ENCODE data around the gene NFYC.

NFYC gene

DNA sequence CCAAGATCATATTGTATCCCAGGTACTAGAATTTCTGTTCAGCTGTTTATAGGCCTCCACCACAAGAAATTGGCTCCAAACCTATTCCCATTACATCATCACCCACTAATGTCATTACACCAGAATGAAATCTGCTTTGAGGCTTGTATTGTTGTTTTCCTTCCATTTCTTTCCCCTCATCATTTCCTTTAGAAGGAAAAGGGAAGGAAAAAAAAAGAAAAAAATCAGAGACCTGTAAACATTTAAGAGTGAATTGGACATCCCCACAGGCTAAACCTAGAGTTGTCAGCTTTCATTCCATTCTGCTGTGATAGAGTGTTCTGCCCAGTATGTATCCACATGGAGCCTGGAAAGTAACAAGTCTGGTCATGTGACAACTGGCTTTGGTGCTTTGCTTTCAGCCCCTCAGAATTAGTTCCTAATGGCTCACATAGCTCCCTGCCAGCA, 44.6 kb downstream of the NFYC start:
- Histone ChIP-seq H3K4me3 (ENCODE audit: low read depth in 1 of 2, low read length in 2 of 2) (no peak overlapping the region), H3K9ac (ENCODE audit: low read depth in 1 of 2, low read length in 2 of 2) (no peak overlapping the region), H3K4me1 (ENCODE audit: control insufficient read depth in 1 of 2, insufficient read depth in 2 of 2, low read length in 2 of 2) (peaks cover 0 to 4% of the 10 kb centered on the region in 2 donors), H3K27me3 (ENCODE audit: control insufficient read depth in 1 of 2, insufficient read depth in 2 of 2, low read length in 2 of 2) (no peaks in the 10 kb centered on the region), H3K9me3 (ENCODE audit: control insufficient read depth in 1 of 2, low read length in 2 of 2) (no peaks in the 10 kb centered on the region), H3K36me3 (ENCODE audit: control insufficient read depth in 1 of 2, insufficient read depth in 2 of 2, low read length in 2 of 2) (peaks cover 8 to 24% of the 10 kb centered on the region in 2 donors), H3K27ac (ENCODE audit: low read depth, low read length) (no peak overlapping the region)

GRCh38 chr1:40738831-40739230, 47.3 kb downstream of the NFYC start:
- Histone ChIP-seq H3K4me1 (ENCODE audit: control insufficient read depth in 1 of 2, insufficient read depth in 2 of 2, low read length in 2 of 2) (peaks cover 0 to 4% of the 10 kb centered on the region in 2 donors), H3K9ac (ENCODE audit: low read depth in 1 of 2, low read length in 2 of 2) (no peak overlapping the region), H3K36me3 (ENCODE audit: control insufficient read depth in 1 of 2, insufficient read depth in 2 of 2, low read length in 2 of 2) (peaks cover 14 to 44% of the 10 kb centered on the region in 2 donors), H3K27me3 (ENCODE audit: control insufficient read depth in 1 of 2, insufficient read depth in 2 of 2, low read length in 2 of 2) (no peaks in the 10 kb centered on the region), H3K4me3 (ENCODE audit: low read depth in 1 of 2, low read length in 2 of 2) (no peak overlapping the region), H3K27ac (ENCODE audit: low read depth, low read length) (no peak overlapping the region), H3K9me3 (ENCODE audit: control insufficient read depth in 1 of 2, low read length in 2 of 2) (no peaks in the 10 kb centered on the region)

GRCh38 chr1:40739455-40740008, 48.0 kb downstream of the NFYC start:
- no peak overlapping the region for H3K27ac ChIP-seq (ENCODE audit: low read depth, low read length)
- no peaks in the 10 kb centered on the region for H3K27me3 ChIP-seq (ENCODE audit: control insufficient read depth in 1 of 2, insufficient read depth in 2 of 2, low read length in 2 of 2)
- no peak overlapping the region for H3K4me3 ChIP-seq (ENCODE audit: low read depth in 1 of 2, low read length in 2 of 2)
- H3K4me1 ChIP-seq (ENCODE audit: control insufficient read depth in 1 of 2, insufficient read depth in 2 of 2, low read length in 2 of 2), result peaks cover 0 to 4% of the 10 kb centered on the region in 2 donors
- no peak overlapping the region for H3K9ac ChIP-seq (ENCODE audit: low read depth in 1 of 2, low read length in 2 of 2)
- H3K9me3 ChIP-seq (ENCODE audit: control insufficient read depth in 1 of 2, low read length in 2 of 2), result no peaks in the 10 kb centered on the region
- peaks cover 14 to 51% of the 10 kb centered on the region in 2 donors for H3K36me3 ChIP-seq (ENCODE audit: control insufficient read depth in 1 of 2, insufficient read depth in 2 of 2, low read length in 2 of 2)

DNA sequence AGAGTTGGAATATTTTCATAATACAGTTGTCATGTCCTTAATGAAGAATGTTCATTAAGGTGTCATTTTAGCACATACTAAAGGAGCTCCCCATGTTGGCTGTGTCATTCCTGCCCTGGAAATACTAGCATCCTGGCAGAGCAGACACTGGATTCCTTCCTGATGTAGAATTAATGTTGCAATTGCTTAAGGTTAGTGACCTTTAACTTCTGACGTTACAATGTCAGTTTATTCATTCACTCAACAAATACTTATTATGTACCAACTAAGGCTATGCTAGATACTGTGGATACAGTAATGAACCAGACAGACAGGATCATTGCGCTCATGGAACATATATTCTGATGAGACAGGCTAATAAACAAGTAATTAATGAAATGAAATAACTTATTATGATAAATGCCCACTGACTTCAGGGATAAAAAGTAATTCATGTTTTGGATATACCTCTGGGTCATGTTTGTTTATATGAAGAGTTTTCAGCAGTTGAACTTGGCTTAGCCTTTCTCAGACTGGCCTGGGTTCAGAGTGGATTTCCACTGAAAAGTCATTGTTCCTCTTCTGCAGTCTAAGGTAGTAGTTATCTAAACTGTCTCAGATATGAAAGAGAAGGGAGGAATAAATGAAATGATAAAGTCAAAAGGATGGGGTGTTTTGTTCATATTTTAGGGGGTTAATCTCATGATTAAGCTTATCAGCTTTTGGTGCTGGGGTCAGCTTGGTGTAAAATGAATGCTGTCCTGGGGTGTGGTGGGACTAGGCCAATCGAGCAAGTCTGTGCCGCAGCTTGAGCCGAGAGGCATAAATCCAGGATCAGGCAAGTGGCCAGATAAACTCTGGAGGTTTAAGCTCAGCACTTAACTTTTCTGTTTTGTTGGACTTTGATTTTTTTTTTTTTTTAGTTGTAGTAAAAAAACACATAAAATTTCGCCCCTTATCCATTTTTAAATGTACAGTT, 48.8 kb downstream of the NFYC start:
- peaks cover 14 to 52% of the 10 kb centered on the region in 2 donors for H3K36me3 ChIP-seq (ENCODE audit: control insufficient read depth in 1 of 2, insufficient read depth in 2 of 2, low read length in 2 of 2)
- no peak overlapping the region for H3K27ac ChIP-seq (ENCODE audit: low read depth, low read length)
- no peak overlapping the region for H3K4me3 ChIP-seq (ENCODE audit: low read depth in 1 of 2, low read length in 2 of 2)
- peaks cover 0 to 4% of the 10 kb centered on the region in 2 donors for H3K4me1 ChIP-seq (ENCODE audit: control insufficient read depth in 1 of 2, insufficient read depth in 2 of 2, low read length in 2 of 2)
- no peaks in the 10 kb centered on the region for H3K9me3 ChIP-seq (ENCODE audit: control insufficient read depth in 1 of 2, low read length in 2 of 2)
- H3K27me3 ChIP-seq (ENCODE audit: control insufficient read depth in 1 of 2, insufficient read depth in 2 of 2, low read length in 2 of 2), result no peaks in the 10 kb centered on the region
- no peak overlapping the region for H3K9ac ChIP-seq (ENCODE audit: low read depth in 1 of 2, low read length in 2 of 2)

DNA sequence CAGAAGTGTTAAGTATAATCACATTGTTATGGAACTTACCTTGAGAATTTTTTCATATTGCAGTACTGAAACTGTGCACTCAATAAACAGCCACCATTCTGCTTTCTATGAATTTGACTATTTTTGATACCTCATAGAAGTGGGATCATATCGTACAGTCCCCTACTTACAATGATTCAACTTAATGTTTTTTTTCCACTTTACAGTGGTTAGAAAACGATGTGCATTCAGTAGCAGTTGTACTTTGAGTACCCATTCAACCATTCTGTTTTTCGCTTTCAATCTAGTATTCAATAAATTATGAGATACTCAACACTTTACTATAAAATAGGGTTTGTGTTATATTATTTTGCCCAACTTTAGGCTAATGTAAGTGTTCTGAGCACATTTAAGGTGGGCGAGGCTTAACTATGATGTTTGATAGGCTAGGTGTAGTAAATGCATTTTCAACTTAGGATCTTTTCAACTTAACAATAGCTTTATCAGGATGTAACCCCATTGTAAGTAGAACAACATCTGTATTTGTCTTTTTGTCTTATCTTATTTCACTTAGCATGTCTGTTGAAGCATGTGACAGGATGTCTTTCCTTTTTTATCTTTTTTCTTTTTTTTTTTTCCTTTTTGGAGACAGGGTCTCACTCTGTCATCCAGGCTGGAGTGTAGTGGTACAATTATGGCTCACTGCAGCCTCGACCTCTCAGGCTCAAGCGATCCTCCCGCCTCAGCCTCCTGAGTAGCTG, 49.7 kb downstream of the NFYC start:
- peaks cover 14 to 52% of the 10 kb centered on the region in 2 donors for H3K36me3 ChIP-seq (ENCODE audit: control insufficient read depth in 1 of 2, insufficient read depth in 2 of 2, low read length in 2 of 2)
- H3K9me3 ChIP-seq (ENCODE audit: control insufficient read depth in 1 of 2, low read length in 2 of 2), result no peaks in the 10 kb centered on the region
- peaks cover 0 to 4% of the 10 kb centered on the region in 2 donors for H3K4me1 ChIP-seq (ENCODE audit: control insufficient read depth in 1 of 2, insufficient read depth in 2 of 2, low read length in 2 of 2)
- H3K27me3 ChIP-seq (ENCODE audit: control insufficient read depth in 1 of 2, insufficient read depth in 2 of 2, low read length in 2 of 2), result no peaks in the 10 kb centered on the region
- no peak overlapping the region for H3K9ac ChIP-seq (ENCODE audit: low read depth in 1 of 2, low read length in 2 of 2)
- no peak overlapping the region for H3K4me3 ChIP-seq (ENCODE audit: low read depth in 1 of 2, low read length in 2 of 2)
- no peak overlapping the region for H3K27ac ChIP-seq (ENCODE audit: low read depth, low read length)

DNA sequence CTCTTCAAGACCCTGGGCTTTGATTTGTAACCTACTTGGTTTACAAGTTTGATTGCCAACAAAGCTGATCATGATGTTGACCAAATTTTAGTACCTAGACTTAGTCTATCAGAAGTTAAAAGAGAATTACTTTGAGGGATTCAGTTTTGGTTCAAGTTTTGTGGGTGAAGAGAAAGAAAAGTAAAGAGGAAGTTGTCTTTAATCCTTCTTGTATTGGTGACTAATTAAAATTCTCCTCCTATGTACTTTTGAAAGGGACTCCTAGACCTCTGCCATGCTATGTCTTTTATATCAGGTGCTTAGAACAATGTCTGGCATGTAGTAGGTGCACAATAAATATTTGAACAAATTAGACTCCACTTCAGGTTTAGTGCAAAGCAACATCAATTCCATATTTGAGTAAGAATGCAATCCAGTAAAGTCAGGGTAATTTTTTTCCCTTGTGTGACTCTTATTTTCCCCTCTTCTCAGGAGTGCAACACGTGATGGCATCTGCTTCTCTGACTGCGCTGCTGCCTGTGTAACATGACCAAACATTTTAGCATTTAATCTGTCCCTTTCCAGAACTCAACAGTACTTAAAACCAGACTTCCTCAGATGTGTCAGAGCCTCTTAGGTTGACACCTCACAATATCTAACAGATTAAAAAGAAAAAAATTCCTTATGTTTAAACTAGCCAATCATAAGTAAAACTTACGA, 51.0 kb downstream of the NFYC start:
- Histone ChIP-seq H3K27me3 (ENCODE audit: control insufficient read depth in 1 of 2, insufficient read depth in 2 of 2, low read length in 2 of 2) (no peaks in the 10 kb centered on the region), H3K27ac (ENCODE audit: low read depth, low read length) (no peak overlapping the region), H3K4me3 (ENCODE audit: low read depth in 1 of 2, low read length in 2 of 2) (no peak overlapping the region), H3K36me3 (ENCODE audit: control insufficient read depth in 1 of 2, insufficient read depth in 2 of 2, low read length in 2 of 2) (peaks cover 16 to 55% of the 10 kb centered on the region in 2 donors), H3K9me3 (ENCODE audit: control insufficient read depth in 1 of 2, low read length in 2 of 2) (no peaks in the 10 kb centered on the region), H3K4me1 (ENCODE audit: control insufficient read depth in 1 of 2, insufficient read depth in 2 of 2, low read length in 2 of 2) (peaks cover 0 to 4% of the 10 kb centered on the region in 2 donors), H3K9ac (ENCODE audit: low read depth in 1 of 2, low read length in 2 of 2) (no peak overlapping the region)

DNA sequence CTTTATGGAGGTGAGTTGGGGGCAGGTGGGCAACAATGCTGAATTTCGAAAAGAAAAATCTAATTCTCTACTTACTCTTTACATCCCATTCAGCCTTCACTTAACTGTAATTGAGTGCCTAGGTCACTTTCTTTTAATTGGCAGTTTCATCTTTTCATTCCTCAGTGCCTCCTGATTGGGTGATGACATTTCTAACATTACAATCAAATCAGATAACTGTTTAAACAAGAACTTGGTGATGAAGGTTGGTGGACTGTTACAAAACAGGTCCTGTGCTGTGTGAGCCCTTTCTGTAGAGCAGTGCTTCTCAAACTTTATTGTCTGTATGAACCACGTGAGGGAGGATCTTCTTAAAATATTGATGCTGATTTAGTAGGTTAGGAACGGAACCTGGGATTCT, 51.9 kb downstream of the NFYC start:
- H3K4me1 ChIP-seq (ENCODE audit: control insufficient read depth in 1 of 2, insufficient read depth in 2 of 2, low read length in 2 of 2), result peaks cover 0 to 4% of the 10 kb centered on the region in 2 donors
- no peaks in the 10 kb centered on the region for H3K9me3 ChIP-seq (ENCODE audit: control insufficient read depth in 1 of 2, low read length in 2 of 2)
- H3K9ac ChIP-seq (ENCODE audit: low read depth in 1 of 2, low read length in 2 of 2), result no peak overlapping the region

GRCh38 chr1:40743860-40744259, 52.4 kb downstream of the NFYC start:
- H3K9me3 ChIP-seq (ENCODE audit: control insufficient read depth in 1 of 2, low read length in 2 of 2), result no peaks in the 10 kb centered on the region
- peaks cover 0 to 4% of the 10 kb centered on the region in 2 donors for H3K4me1 ChIP-seq (ENCODE audit: control insufficient read depth in 1 of 2, insufficient read depth in 2 of 2, low read length in 2 of 2)
- peaks cover 18 to 66% of the 10 kb centered on the region in 2 donors for H3K36me3 ChIP-seq (ENCODE audit: control insufficient read depth in 1 of 2, insufficient read depth in 2 of 2, low read length in 2 of 2)
- no peak overlapping the region for H3K9ac ChIP-seq (ENCODE audit: low read depth in 1 of 2, low read length in 2 of 2)
- H3K27ac ChIP-seq (ENCODE audit: low read depth, low read length), result no peak overlapping the region
- H3K27me3 ChIP-seq (ENCODE audit: control insufficient read depth in 1 of 2, insufficient read depth in 2 of 2, low read length in 2 of 2), result no peaks in the 10 kb centered on the region
- no peak overlapping the region for H3K4me3 ChIP-seq (ENCODE audit: low read depth in 1 of 2, low read length in 2 of 2)

More for the DNA sequence above, 51.9 kb downstream of the NFYC start:
- Histone ChIP-seq H3K27me3 (ENCODE audit: control insufficient read depth in 1 of 2, insufficient read depth in 2 of 2, low read length in 2 of 2) (no peaks in the 10 kb centered on the region), H3K27ac (ENCODE audit: low read depth, low read length) (no peak overlapping the region), H3K36me3 (ENCODE audit: control insufficient read depth in 1 of 2, insufficient read depth in 2 of 2, low read length in 2 of 2) (peaks cover 17 to 64% of the 10 kb centered on the region in 2 donors), H3K4me3 (ENCODE audit: low read depth in 1 of 2, low read length in 2 of 2) (no peak overlapping the region)

DNA sequence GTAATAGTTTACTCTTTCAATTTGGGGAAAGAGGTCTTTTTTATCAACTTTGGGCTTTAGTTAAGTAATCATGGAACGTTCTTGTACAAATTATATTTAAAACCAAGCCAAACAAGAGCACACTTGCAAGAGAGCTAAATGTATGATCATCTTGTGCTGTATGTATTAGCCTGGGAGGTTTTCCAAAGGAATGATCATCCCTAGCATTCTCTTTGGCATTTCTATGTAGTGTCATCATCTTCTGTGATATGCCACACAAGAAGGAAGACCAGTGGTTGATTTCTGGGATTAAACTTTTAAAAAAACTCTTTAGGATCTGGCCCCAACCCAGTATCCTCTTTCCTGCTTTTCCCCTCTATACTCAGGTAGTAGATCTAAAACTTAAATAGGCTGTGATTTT, 53.7 kb downstream of the NFYC start:
- Histone ChIP-seq H3K36me3 (ENCODE audit: control insufficient read depth in 1 of 2, insufficient read depth in 2 of 2, low read length in 2 of 2) (peaks cover 14 to 65% of the 10 kb centered on the region in 2 donors), H3K9me3 (ENCODE audit: control insufficient read depth in 1 of 2, low read length in 2 of 2) (no peaks in the 10 kb centered on the region), H3K27me3 (ENCODE audit: control insufficient read depth in 1 of 2, insufficient read depth in 2 of 2, low read length in 2 of 2) (no peaks in the 10 kb centered on the region), H3K4me1 (ENCODE audit: control insufficient read depth in 1 of 2, insufficient read depth in 2 of 2, low read length in 2 of 2) (no peaks in the 10 kb centered on the region), H3K27ac (ENCODE audit: low read depth, low read length) (no peak overlapping the region), H3K9ac (ENCODE audit: low read depth in 1 of 2, low read length in 2 of 2) (no peak overlapping the region), H3K4me3 (ENCODE audit: low read depth in 1 of 2, low read length in 2 of 2) (no peak overlapping the region)
